Body of pancreas (tissue), 4 donors: Measurements from ENCODE around the gene DUSP11.

Experiments
- CTCF ChIP-seq, 7 experiments: fragments of 450-650 bp in 4 of 7; fragments of 200-600 bp in 3 of 7; sonication (generic) in 3 of 7; IDR thresholded peaks; one replicate each; pipeline ENCODE4 v1.5.1; 2016 to 2019; ENCODE audit warnings: antibody characterized with exemption in 7 of 7
- POLR2A ChIP-seq, 3 donors: fragments of 450-650 bp; IDR thresholded peaks; one replicate each; pipeline ENCODE4 v1.6.1; 2016; ENCODE audit warnings: antibody characterized with exemption in 3 of 3, mild to moderate bottlenecking in 2 of 3

- TF ChIP-seq CTCF (IDR thresholded peaks at IDR 0.05) = no peak
- TF ChIP-seq POLR2A (IDR thresholded peaks at IDR 0.05) = no peak
Observed at GRCh38 chr2:73821227-73821626, 41.3 kb upstream of the DUSP11 start.
